ENCODE measurements around the gene KISS1R.

The KISS1R gene

GRCh38 chr19:950352-951066, 33.4 kb downstream of the KISS1R start:
- H2AK5ac ChIP-seq (ENCODE audit: low read depth, low read length): no peak overlapping the region
- H3K23ac ChIP-seq (ENCODE audit: low read depth, low read length, poor library complexity): no peak overlapping the region
- no peak overlapping the region for H3K27ac ChIP-seq (replicated peaks; ENCODE audit: low read length)
- no peaks in the 10 kb centered on the region for H3K27me3 ChIP-seq (ENCODE audit: control insufficient read depth in 3 of 3, insufficient read depth in 3 of 3, low read depth in 1 of 3, low read length in 3 of 3)
- H4K91ac ChIP-seq (ENCODE audit: low read depth, low read length, poor library complexity): no peak overlapping the region
- no peak overlapping the region for H3K18ac ChIP-seq (ENCODE audit: low read length)
- H3K4ac ChIP-seq (ENCODE audit: low read length): no peak overlapping the region
- H3K4me1 ChIP-seq (ENCODE audit: control insufficient read depth in 2 of 2, insufficient read depth in 1 of 2, low read depth in 1 of 2, low read length in 2 of 2): peaks cover 19 to 25% of the 10 kb centered on the region in 2 donors
- H3K14ac ChIP-seq (ENCODE audit: low read length): peak overlapping the region; percentile 84
- H4K8ac ChIP-seq (ENCODE audit: low read depth, low read length): peak overlapping the region; percentile 65
- no peak for DNase-seq (ENCODE audit: low spot score)
- H2BK120ac ChIP-seq (ENCODE audit: low read depth, low read length): no peak overlapping the region
- peaks cover 7 to 16% of the 10 kb centered on the region in 2 donors for H3K36me3 ChIP-seq (replicated peaks in 1 of 2; ENCODE audit: control insufficient read depth in 2 of 2, insufficient read depth in 2 of 2, low read length in 2 of 2)
- H3K79me1 ChIP-seq (ENCODE audit: low read depth, low read length): peaks cover 31% of the 10 kb centered on the region
- no peak overlapping the region for H2BK5ac ChIP-seq (ENCODE audit: low read length)
- H2BK15ac ChIP-seq (ENCODE audit: low read length): no peak overlapping the region
- no peaks in the 10 kb centered on the region for H3K9me3 ChIP-seq (replicated peaks in 1 of 2; ENCODE audit: control insufficient read depth in 2 of 2, insufficient read depth in 1 of 2, low read depth in 1 of 2, low read length in 2 of 2)
- peak overlapping the region; percentile 70 for H3K9ac ChIP-seq (ENCODE audit: low read depth, low read length, poor library complexity)
- H3K4me2 ChIP-seq (ENCODE audit: insufficient read depth, low read length, poor library complexity, severe bottlenecking): no peak overlapping the region
- WGBS, 2 donors (ENCODE audit: extremely low coverage in 2 of 2, insufficient read length in 2 of 2, insufficient replicate concordance in 1 of 2): no CpG with 5 or more reads among the region's 17 CpGs
- H2BK12ac ChIP-seq (ENCODE audit: low read length): peak overlapping the region; percentile 46
- no peak overlapping the region for H3K4me3 ChIP-seq (ENCODE audit: low read length in 2 of 2)
- no peak overlapping the region for H2AFZ ChIP-seq (ENCODE audit: low read length)

GRCh38 chr19:952049-952679, 35.0 kb downstream of the KISS1R start:
- H2AK5ac ChIP-seq (ENCODE audit: low read depth, low read length): peak overlapping the region; percentile 95
- no peak for DNase-seq (ENCODE audit: low spot score)
- no peak overlapping the region for H3K23ac ChIP-seq (ENCODE audit: low read depth, low read length, poor library complexity)
- no peak overlapping the region for H2AFZ ChIP-seq (ENCODE audit: low read length)
- no CpG with 5 or more reads among the region's 14 CpGs for WGBS, 2 donors (ENCODE audit: extremely low coverage in 2 of 2, insufficient read length in 2 of 2, insufficient replicate concordance in 1 of 2)
- H3K79me1 ChIP-seq (ENCODE audit: low read depth, low read length): peaks cover 27% of the 10 kb centered on the region
- H4K91ac ChIP-seq (ENCODE audit: low read depth, low read length, poor library complexity): no peak overlapping the region
- peak overlapping the region; percentile 96 for H2BK5ac ChIP-seq (ENCODE audit: low read length)
- H3K9ac ChIP-seq (ENCODE audit: low read depth, low read length, poor library complexity): no peak overlapping the region
- no peak overlapping the region for H4K8ac ChIP-seq (ENCODE audit: low read depth, low read length)
- H3K14ac ChIP-seq (ENCODE audit: low read length): no peak overlapping the region
- peak overlapping the region; percentile 58 for H3K27ac ChIP-seq (replicated peaks; ENCODE audit: low read length)
- no peak overlapping the region for H3K4ac ChIP-seq (ENCODE audit: low read length)
- H2BK15ac ChIP-seq (ENCODE audit: low read length): peak overlapping the region; percentile 75
- H3K9me3 ChIP-seq (replicated peaks in 1 of 2; ENCODE audit: control insufficient read depth in 2 of 2, insufficient read depth in 1 of 2, low read depth in 1 of 2, low read length in 2 of 2): no peaks in the 10 kb centered on the region
- H2BK120ac ChIP-seq (ENCODE audit: low read depth, low read length): peak overlapping the region; percentile 94
- peaks cover 7 to 13% of the 10 kb centered on the region in 2 donors for H3K36me3 ChIP-seq (replicated peaks in 1 of 2; ENCODE audit: control insufficient read depth in 2 of 2, insufficient read depth in 2 of 2, low read length in 2 of 2)
- peak overlapping the region; percentile 83 for H3K18ac ChIP-seq (ENCODE audit: low read length)
- H3K4me1 ChIP-seq (ENCODE audit: control insufficient read depth in 2 of 2, insufficient read depth in 1 of 2, low read depth in 1 of 2, low read length in 2 of 2): peaks cover 32 to 35% of the 10 kb centered on the region in 2 donors
- H2BK12ac ChIP-seq (ENCODE audit: low read length): no peak overlapping the region
- H3K4me2 ChIP-seq (ENCODE audit: insufficient read depth, low read length, poor library complexity, severe bottlenecking): no peak overlapping the region
- H3K4me3 ChIP-seq (ENCODE audit: low read length in 2 of 2): no peak overlapping the region
- H3K27me3 ChIP-seq (ENCODE audit: control insufficient read depth in 3 of 3, insufficient read depth in 3 of 3, low read depth in 1 of 3, low read length in 3 of 3): no peaks in the 10 kb centered on the region

GRCh38 chr19:952680-953444, 35.7 kb downstream of the KISS1R start:
- Histone ChIP-seq H2BK15ac (ENCODE audit: low read length) (peak overlapping the region; percentile 75), H3K79me1 (ENCODE audit: low read depth, low read length) (peaks cover 21% of the 10 kb centered on the region), H2BK5ac (ENCODE audit: low read length) (peak overlapping the region; percentile 96), H2AFZ (ENCODE audit: low read length) (no peak overlapping the region), H3K18ac (ENCODE audit: low read length) (peak overlapping the region; percentile 83), H4K8ac (ENCODE audit: low read depth, low read length) (no peak overlapping the region), H3K36me3 (replicated peaks in 1 of 2; ENCODE audit: control insufficient read depth in 2 of 2, insufficient read depth in 2 of 2, low read length in 2 of 2) (peaks cover 2 to 7% of the 10 kb centered on the region in 2 donors), H3K9me3 (replicated peaks in 1 of 2; ENCODE audit: control insufficient read depth in 2 of 2, insufficient read depth in 1 of 2, low read depth in 1 of 2, low read length in 2 of 2) (no peaks in the 10 kb centered on the region), H2BK120ac (ENCODE audit: low read depth, low read length) (peak overlapping the region; percentile 94), H3K9ac (ENCODE audit: low read depth, low read length, poor library complexity) (peak overlapping the region; percentile 4), H3K4ac (ENCODE audit: low read length) (no peak overlapping the region), H3K14ac (ENCODE audit: low read length) (no peak overlapping the region), H3K27ac (replicated peaks; ENCODE audit: low read length) (peak overlapping the region; percentile 58), H3K4me3 (ENCODE audit: low read length in 2 of 2) (no peak overlapping the region), H3K23ac (ENCODE audit: low read depth, low read length, poor library complexity) (peak overlapping the region; percentile 43), H3K4me1 (ENCODE audit: control insufficient read depth in 2 of 2, insufficient read depth in 1 of 2, low read depth in 1 of 2, low read length in 2 of 2) (peaks cover 35 to 38% of the 10 kb centered on the region in 2 donors), H2BK12ac (ENCODE audit: low read length) (no peak overlapping the region), H4K91ac (ENCODE audit: low read depth, low read length, poor library complexity) (no peak overlapping the region), H3K4me2 (ENCODE audit: insufficient read depth, low read length, poor library complexity, severe bottlenecking) (peak overlapping the region; percentile 25), H2AK5ac (ENCODE audit: low read depth, low read length) (peak overlapping the region; percentile 95), H3K27me3 (ENCODE audit: control insufficient read depth in 3 of 3, insufficient read depth in 3 of 3, low read depth in 1 of 3, low read length in 3 of 3) (no peaks in the 10 kb centered on the region)
- no peak for DNase-seq (ENCODE audit: low spot score)
- WGBS, 2 donors (ENCODE audit: extremely low coverage in 2 of 2, insufficient read length in 2 of 2, insufficient replicate concordance in 1 of 2): no CpG with 5 or more reads among the region's 21 CpGs

Data from neuronal stem cell (in vitro differentiated cells).